ENCODE data around the gene STK38. TPM values are rescaled to one million over a fixed set of nuclear protein-coding genes. Genes with fewer than 3 reads are reported as not detected.

STK38 gene
- total RNA-seq, 5 donors from 2014 or later (not counting 1 experiment from before 2014, with no cell fraction given) = 90.3 to 164 (median 152) TPM

DNA sequence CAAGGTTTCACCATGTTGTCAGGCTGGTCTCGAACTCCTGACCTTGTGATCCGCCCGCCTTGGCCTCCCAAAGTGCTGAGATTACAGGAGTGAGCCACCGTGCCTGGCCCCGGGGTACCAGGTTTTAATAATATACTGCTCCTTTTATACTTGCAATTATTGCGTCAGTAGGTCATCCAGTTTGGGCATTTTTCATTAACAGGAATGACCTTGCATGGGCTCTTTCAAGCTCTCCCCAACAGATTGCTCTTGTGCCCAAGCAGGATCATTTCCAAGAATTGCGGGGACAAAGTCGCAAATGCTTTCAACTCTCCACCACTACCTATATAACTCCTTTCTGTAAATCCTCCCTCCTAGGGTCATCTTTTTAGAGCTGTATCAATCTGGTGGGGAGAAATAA is 23.8 kb downstream of the STK38 start:
- Histone ChIP-seq H3K4me1 (ENCODE audit: control insufficient read depth in 1 of 2, extremely low read depth in 1 of 2, insufficient read depth in 2 of 2, low read length in 2 of 2) (peaks cover 6 to 24% of the 10 kb centered on the region in 2 experiments), H3K27me3 (replicated peaks in 1 of 2; ENCODE audit: control insufficient read depth in 2 of 2, extremely low read depth in 1 of 2, insufficient read depth in 2 of 2, low read length in 1 of 2) (no peaks in the 10 kb centered on the region), H3K4me3 (ENCODE audit: control insufficient read depth in 1 of 2, extremely low read depth in 1 of 2, low read length in 1 of 2) (no peak overlapping the region), H3K36me3 (ENCODE audit: control insufficient read depth in 2 of 2, extremely low read depth in 1 of 2, insufficient read depth in 1 of 2, low read length in 1 of 2) (peaks cover 0 to 84% of the 10 kb centered on the region in 2 donors), H3K9me3 (no peaks in the 10 kb centered on the region), H3K27ac (ENCODE audit: low read length) (no peak overlapping the region)
- CTCF ChIA-PET = interaction anchor here in 1 of 2 donors (1.1 kb wide), 1 partner anchor 19 kb away, joined by 3 read pairs; no protein-coding TSS in a partner anchor
- H3K4me1 Mint-ChIP-seq = peaks cover 53 to 67% (median 55%) of the 10 kb centered on the region in 3 donors
- WGBS (ENCODE audit: insufficient coverage) = 98% methylated on average over 6 of the region's 8 CpGs
- POLR2A ChIA-PET = interaction anchor here (0.5 to 0.7 kb wide), 2 partner anchors 21 to 39 kb away, joined by 3 to 5 read pairs; no protein-coding TSS in a partner anchor
- peak overlapping the region in 1 of 2 donors; percentile 34 for H3K27ac Mint-ChIP-seq
- H3K4me3 Mint-ChIP-seq = no peak overlapping the region
- DNase-seq = no peak
- H3K9me3 Mint-ChIP-seq = no peaks in the 10 kb centered on the region
- ATAC-seq (replicated peaks in 1 of 4) = no peak
- peaks cover 69% of the 10 kb centered on the region for H3K36me3 Mint-ChIP-seq
- H3K27me3 Mint-ChIP-seq = no peaks in the 10 kb centered on the region

DNA sequence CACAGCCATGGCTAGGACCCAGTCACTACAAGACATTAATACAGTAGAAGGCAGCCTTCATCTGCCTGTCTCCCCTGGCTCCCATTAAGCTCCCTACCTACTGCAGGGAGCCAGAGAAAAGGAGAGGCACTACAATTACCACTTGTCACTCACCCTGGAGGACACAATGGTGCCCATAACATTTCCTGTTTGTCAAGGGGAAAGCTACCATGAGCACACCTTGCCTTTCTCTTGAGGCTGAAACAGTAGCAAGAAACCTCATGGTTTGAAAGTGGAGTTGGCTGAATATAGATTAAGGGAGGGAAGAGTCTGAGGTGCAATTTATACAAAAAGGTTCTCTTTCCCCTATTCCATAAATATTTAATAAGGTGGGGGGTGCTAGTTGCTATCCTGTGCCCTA is 27.9 kb downstream of the STK38 start:
- Mint-ChIP-seq H3K27me3 (no peaks in the 10 kb centered on the region), H3K9me3 (no peaks in the 10 kb centered on the region), H3K4me1 (peaks cover 36 to 67% (median 53%) of the 10 kb centered on the region in 3 donors), H3K36me3 (peaks cover 68% of the 10 kb centered on the region), H3K27ac (peak overlapping the region; percentile 71 to 76), H3K4me3 (no peak overlapping the region)
- DNase-seq (no peak), ATAC-seq (replicated peaks in 1 of 4) (no peak)
- Histone ChIP-seq H3K27me3 (replicated peaks in 1 of 2; ENCODE audit: control insufficient read depth in 2 of 2, extremely low read depth in 1 of 2, insufficient read depth in 2 of 2, low read length in 1 of 2) (no peaks in the 10 kb centered on the region), H3K4me3 (ENCODE audit: control insufficient read depth in 1 of 2, extremely low read depth in 1 of 2, low read length in 1 of 2) (no peak overlapping the region), H3K36me3 (ENCODE audit: control insufficient read depth in 2 of 2, extremely low read depth in 1 of 2, insufficient read depth in 1 of 2, low read length in 1 of 2) (peaks cover 6 to 92% of the 10 kb centered on the region in 2 donors), H3K9me3 (no peaks in the 10 kb centered on the region), H3K4me1 (ENCODE audit: control insufficient read depth in 1 of 2, extremely low read depth in 1 of 2, insufficient read depth in 2 of 2, low read length in 2 of 2) (peaks cover 2 to 11% of the 10 kb centered on the region in 2 experiments), H3K27ac (ENCODE audit: low read length) (peak overlapping the region; percentile 32)
- CTCF ChIA-PET = interaction anchor here in 1 of 2 donors (0.6 to 1.2 kb wide), 2 partner anchors 14 to 96 kb away, joined by 3 to 4 read pairs; no protein-coding TSS in a partner anchor
- POLR2A ChIA-PET = no interaction called here

DNA sequence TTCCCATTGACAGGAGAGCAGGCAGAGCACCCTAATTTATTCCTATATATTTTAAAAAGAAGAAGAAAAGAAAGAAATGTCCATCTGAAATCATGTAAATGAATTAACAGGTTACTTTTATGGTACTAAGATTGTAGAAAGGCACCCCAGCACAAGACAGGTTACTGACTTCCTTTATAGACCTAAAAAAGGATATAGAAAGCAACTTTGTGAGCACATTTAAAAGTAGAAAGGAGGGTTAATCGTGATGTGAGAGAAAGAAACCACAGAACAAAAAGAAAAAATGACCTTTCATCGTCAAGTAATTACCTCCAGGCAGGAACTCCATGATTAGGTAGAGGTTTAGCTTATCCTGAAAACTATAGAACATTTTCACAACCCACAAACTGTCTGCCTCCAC is 29.9 kb downstream of the STK38 start:
- Histone ChIP-seq H3K9me3 (no peaks in the 10 kb centered on the region), H3K4me1 (ENCODE audit: control insufficient read depth in 1 of 2, extremely low read depth in 1 of 2, insufficient read depth in 2 of 2, low read length in 2 of 2) (peaks cover 2 to 11% of the 10 kb centered on the region in 2 experiments), H3K36me3 (ENCODE audit: control insufficient read depth in 2 of 2, extremely low read depth in 1 of 2, insufficient read depth in 1 of 2, low read length in 1 of 2) (peaks cover 6 to 92% of the 10 kb centered on the region in 2 donors), H3K27ac (ENCODE audit: low read length) (no peak overlapping the region), H3K4me3 (ENCODE audit: control insufficient read depth in 1 of 2, extremely low read depth in 1 of 2, low read length in 1 of 2) (no peak overlapping the region), H3K27me3 (replicated peaks in 1 of 2; ENCODE audit: control insufficient read depth in 2 of 2, extremely low read depth in 1 of 2, insufficient read depth in 2 of 2, low read length in 1 of 2) (no peaks in the 10 kb centered on the region)
- Mint-ChIP-seq H3K9me3 (no peaks in the 10 kb centered on the region), H3K4me3 (no peak overlapping the region), H3K4me1 (peaks cover 31 to 57% (median 49%) of the 10 kb centered on the region in 3 donors), H3K36me3 (peaks cover 59% of the 10 kb centered on the region), H3K27me3 (no peaks in the 10 kb centered on the region), H3K27ac (peak overlapping the region; percentile 36 to 50)
- no peak for DNase-seq
- POLR2A ChIA-PET = no interaction called here
- no peak for ATAC-seq (replicated peaks in 1 of 4)
- CTCF ChIA-PET = interaction anchor here in 1 of 2 donors (0.6 kb wide), 1 partner anchor 1185 kb away, joined by 3 read pairs; no protein-coding TSS in a partner anchor
- no CpG with 5 or more reads among the region's 2 CpGs for WGBS (ENCODE audit: insufficient coverage)

DNA sequence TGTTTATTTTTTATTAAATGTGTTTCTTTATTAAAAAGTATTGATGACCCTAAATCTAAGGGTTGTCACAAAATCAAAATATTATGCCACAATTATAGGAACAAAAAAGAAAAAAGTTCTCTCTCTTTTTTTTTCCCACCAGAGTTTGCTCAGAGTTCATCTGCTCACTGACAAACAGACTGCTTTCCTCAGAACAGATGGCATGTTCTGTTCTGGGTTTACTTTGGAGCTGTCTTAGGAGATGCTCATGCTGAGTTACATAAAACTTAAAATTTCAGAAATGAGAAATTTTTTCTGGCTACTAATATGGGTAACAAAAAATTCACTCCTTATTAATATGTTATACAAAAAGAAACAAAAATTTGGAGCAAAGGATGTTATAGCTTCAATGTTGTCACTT is 30.3 kb downstream of the STK38 start:
- DNase-seq = no peak
- ATAC-seq (replicated peaks in 1 of 4) = no peak
- Histone ChIP-seq H3K36me3 (ENCODE audit: control insufficient read depth in 2 of 2, extremely low read depth in 1 of 2, insufficient read depth in 1 of 2, low read length in 1 of 2) (peaks cover 6 to 92% of the 10 kb centered on the region in 2 donors), H3K27me3 (replicated peaks in 1 of 2; ENCODE audit: control insufficient read depth in 2 of 2, extremely low read depth in 1 of 2, insufficient read depth in 2 of 2, low read length in 1 of 2) (no peaks in the 10 kb centered on the region), H3K4me1 (ENCODE audit: control insufficient read depth in 1 of 2, extremely low read depth in 1 of 2, insufficient read depth in 2 of 2, low read length in 2 of 2) (peaks cover 2 to 11% of the 10 kb centered on the region in 2 experiments), H3K9me3 (no peaks in the 10 kb centered on the region), H3K27ac (ENCODE audit: low read length) (no peak overlapping the region), H3K4me3 (ENCODE audit: control insufficient read depth in 1 of 2, extremely low read depth in 1 of 2, low read length in 1 of 2) (no peak overlapping the region)
- no peaks in the 10 kb centered on the region for H3K9me3 Mint-ChIP-seq
- ChIA-PET CTCF (no interaction called here), POLR2A (interaction anchor here (0.5 to 0.8 kb wide), 3 partner anchors 76 to 398 kb away, joined by 3 to 7 read pairs (median 4); no protein-coding TSS in a partner anchor)
- H3K27ac Mint-ChIP-seq = peak overlapping the region; percentile 36 to 50
- H3K36me3 Mint-ChIP-seq = peaks cover 60% of the 10 kb centered on the region
- H3K27me3 Mint-ChIP-seq = no peaks in the 10 kb centered on the region
- peaks cover 31 to 56% (median 52%) of the 10 kb centered on the region in 3 donors for H3K4me1 Mint-ChIP-seq
- H3K4me3 Mint-ChIP-seq = no peak overlapping the region

- no peaks in the 10 kb centered on the region for H3K27me3 Mint-ChIP-seq
- peaks cover 31 to 53% (median 49%) of the 10 kb centered on the region in 3 donors for H3K4me1 Mint-ChIP-seq
- no peak for DNase-seq
- H3K27ac Mint-ChIP-seq = peak overlapping the region in 1 of 2 donors; percentile 57
- H3K27me3 ChIP-seq (replicated peaks in 1 of 2; ENCODE audit: control insufficient read depth in 2 of 2, extremely low read depth in 1 of 2, insufficient read depth in 2 of 2, low read length in 1 of 2) = no peaks in the 10 kb centered on the region
- H3K27ac ChIP-seq (ENCODE audit: low read length) = no peak overlapping the region
- peaks cover 59% of the 10 kb centered on the region for H3K36me3 Mint-ChIP-seq
- peaks cover 6 to 91% of the 10 kb centered on the region in 2 donors for H3K36me3 ChIP-seq (ENCODE audit: control insufficient read depth in 2 of 2, extremely low read depth in 1 of 2, insufficient read depth in 1 of 2, low read length in 1 of 2)
- ATAC-seq (replicated peaks in 1 of 4) = no peak
- H3K9me3 Mint-ChIP-seq = no peaks in the 10 kb centered on the region
- peaks cover 2 to 11% of the 10 kb centered on the region in 2 experiments for H3K4me1 ChIP-seq (ENCODE audit: control insufficient read depth in 1 of 2, extremely low read depth in 1 of 2, insufficient read depth in 2 of 2, low read length in 2 of 2)
- H3K4me3 ChIP-seq (ENCODE audit: control insufficient read depth in 1 of 2, extremely low read depth in 1 of 2, low read length in 1 of 2) = no peak overlapping the region
- no peaks in the 10 kb centered on the region for H3K9me3 ChIP-seq
- no peak overlapping the region for H3K4me3 Mint-ChIP-seq
- WGBS (ENCODE audit: insufficient coverage) = 88% methylated on average over 2 of the region's 4 CpGs
- CTCF ChIA-PET = no interaction called here
- POLR2A ChIA-PET = interaction anchor here (0.5 to 0.8 kb wide), 4 partner anchors 19 to 397 kb away, joined by 3 to 8 read pairs (median 6); no protein-coding TSS in a partner anchor
These were observed 30.7 kb downstream of the STK38 start for GRCh38 chr6:36516559-36516958.

DNA sequence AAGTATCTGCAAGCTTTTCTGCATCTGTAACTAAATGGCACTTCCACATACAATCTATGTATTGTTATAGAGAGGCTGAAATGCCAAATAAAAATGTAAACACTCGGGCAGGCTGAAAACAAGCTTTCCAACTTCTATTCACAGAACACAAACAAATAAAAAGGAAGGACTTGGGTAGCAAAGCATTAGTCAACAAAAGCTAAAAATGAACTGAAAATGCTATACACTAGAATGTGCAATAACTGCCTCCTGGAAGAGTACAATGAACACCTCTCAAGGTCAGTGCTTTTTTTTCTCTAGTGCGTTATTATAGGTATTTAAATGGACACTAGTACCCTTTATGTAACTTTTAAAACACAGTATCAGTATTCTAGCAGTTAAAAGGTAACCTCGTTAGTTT is 31.4 kb downstream of the STK38 start:
- H3K27ac Mint-ChIP-seq = peak overlapping the region; percentile 19 to 57
- H3K36me3 ChIP-seq (ENCODE audit: control insufficient read depth in 2 of 2, extremely low read depth in 1 of 2, insufficient read depth in 1 of 2, low read length in 1 of 2) = peaks cover 6 to 89% of the 10 kb centered on the region in 2 donors
- WGBS (ENCODE audit: insufficient coverage) = no CpG with 5 or more reads among the region's 3 CpGs

More for the DNA sequence above, 31.4 kb downstream of the STK38 start:
- Mint-ChIP-seq H3K36me3 (peaks cover 58% of the 10 kb centered on the region), H3K27me3 (no peaks in the 10 kb centered on the region), H3K4me3 (no peak overlapping the region), H3K4me1 (peaks cover 31 to 55% (median 49%) of the 10 kb centered on the region in 3 donors), H3K9me3 (no peaks in the 10 kb centered on the region)
- H3K4me1 ChIP-seq (ENCODE audit: control insufficient read depth in 1 of 2, extremely low read depth in 1 of 2, insufficient read depth in 2 of 2, low read length in 2 of 2) = peaks cover 2 to 11% of the 10 kb centered on the region in 2 experiments
- CTCF ChIA-PET = interaction anchor here in 1 of 2 donors (1.1 kb wide), 1 partner anchor 63 kb away, joined by 3 read pairs; no protein-coding TSS in a partner anchor
- no peak overlapping the region for H3K27ac ChIP-seq (ENCODE audit: low read length)
- no peak overlapping the region for H3K4me3 ChIP-seq (ENCODE audit: control insufficient read depth in 1 of 2, extremely low read depth in 1 of 2, low read length in 1 of 2)
- no peak for DNase-seq
- POLR2A ChIA-PET = interaction anchor here in 1 of 2 donors (0.6 kb wide), 3 partner anchors 20 to 1177 kb away, joined by 5 to 8 read pairs (median 5); no protein-coding TSS in a partner anchor
- H3K9me3 ChIP-seq = no peaks in the 10 kb centered on the region
- no peak for ATAC-seq (replicated peaks in 1 of 4)
- H3K27me3 ChIP-seq (replicated peaks in 1 of 2; ENCODE audit: control insufficient read depth in 2 of 2, extremely low read depth in 1 of 2, insufficient read depth in 2 of 2, low read length in 1 of 2) = no peaks in the 10 kb centered on the region

All from T-cell (primary cell).